GM12878 (cell line): Measurements from ENCODE around the gene SCT. TPM values are rescaled to one million over a fixed set of nuclear protein-coding genes. Genes with fewer than 3 reads are reported as not detected.
A peak's percentile ranks its signal among the peaks of the same experiment; 100 is the strongest.

ENCODE experiments used
- ATAC-seq: fragments of 200-7000 bp; cut with Tn5 transposase; 3 replicates; pipeline ENCODE4 v1.9.1; 2020; ENCODE audit warnings: mild to moderate bottlenecking, moderate library complexity
- BruUV-seq: library from RNA; stranded (reverse); fragments of 400-500 nt; replicated peaks from 2 replicates; lab custom pipeline; 2021; lab: Mats Ljungman, UMichigan
- CTCF ChIA-PET: fragments of 300-600 bp; sonication (Branson Sonifier 250); formaldehyde crosslinking; extraction: SDS; loops from one replicate; lab custom pipeline; 2021; ENCODE audit warnings: inconsistent platforms; lab: Yijun Ruan, JAX
- POLR2A ChIA-PET: fragments of 350-600 bp; formaldehyde crosslinking; extraction: SDS; loops from one replicate; lab custom pipeline; 2021; ENCODE audit warnings: inconsistent platforms; lab: Charles Lee
- RAD21 ChIA-PET: fragments of 300-600 bp; sonication (Branson Sonifier 250); formaldehyde crosslinking; loops from one replicate; lab custom pipeline; 2023; ENCODE audit warnings: antibody characterized with exemption; ENCODE audit not compliant: unreplicated experiment; lab: Charles Lee
- SMC1A ChIA-PET: fragments of 300-600 bp; sonication (Branson Sonifier 250); formaldehyde crosslinking; loops from one replicate; lab custom pipeline; 2023; ENCODE audit not compliant: unreplicated experiment, uncharacterized antibody; lab: Charles Lee
- DNase-seq: peaks from one replicate; pipeline ENCODE4 v3.0.0-alpha.2; 2011; ENCODE audit warnings: low read depth, low spot score
- FAIRE-seq: peaks from 3 replicates; lab custom pipeline; 2011; peaks lifted over from hg19 to GRCh38; lab: Jason Lieb, UNC
- H2AFZ ChIP-seq: 2 replicates; pipeline ENCODE4 v1.6.0; 2011; ENCODE audit warnings: low read depth, low read length, control low read depth; ENCODE audit not compliant: control insufficient read depth
- H3K27ac ChIP-seq: 2 replicates; pipeline ENCODE4 v1.5.1; 2011; ENCODE audit warnings: control low read depth; ENCODE audit not compliant: control insufficient read depth, insufficient read depth
- H3K27me3 ChIP-seq, 2 experiments: replicated peaks in 1 of 2; 2 replicates each; pipeline versions ENCODE4 v1.6.0 to v1.6.1; 2011; ENCODE audit warnings: low read length in 1 of 2; ENCODE audit not compliant: control insufficient read depth in 2 of 2, insufficient read depth in 2 of 2
- H3K36me3 ChIP-seq, 2 experiments: 2 replicates each; pipeline ENCODE4 v1.5.1; 2011; ENCODE audit warnings: low read length in 1 of 2; ENCODE audit not compliant: control insufficient read depth in 2 of 2, insufficient read depth in 2 of 2
- H3K4me1 ChIP-seq: 2 replicates; pipeline ENCODE4 v1.6.1; 2011; ENCODE audit warnings: mild to moderate bottlenecking, low read length, moderate library complexity, mixed read lengths; ENCODE audit not compliant: control insufficient read depth, insufficient read depth
- H3K4me2 ChIP-seq: 2 replicates; pipeline ENCODE4 v1.6.0; 2011; ENCODE audit warnings: control low read depth; ENCODE audit not compliant: control insufficient read depth, insufficient read depth
- H3K4me3 ChIP-seq: fragments of 200-600 bp; sonication (generic); 2 replicates; pipeline ENCODE4 v1.5.1; 2016
- H3K79me2 ChIP-seq: 2 replicates; pipeline ENCODE4 v1.6.0; 2011; ENCODE audit warnings: low read length; ENCODE audit not compliant: control insufficient read depth, insufficient read depth
- H3K9ac ChIP-seq: 2 replicates; pipeline ENCODE4 v1.8.0; 2011; ENCODE audit warnings: low read length, control low read depth, mixed read lengths; ENCODE audit not compliant: control insufficient read depth, insufficient read depth
- H3K9me3 ChIP-seq: replicated peaks from 3 replicates; pipeline ENCODE4 v1.5.1; 2011; ENCODE audit warnings: mild to moderate bottlenecking, low read length; ENCODE audit not compliant: control insufficient read depth, insufficient read depth
- H4K20me1 ChIP-seq: 2 replicates; pipeline ENCODE4 v1.6.0; 2011; ENCODE audit not compliant: control insufficient read depth, insufficient read depth
- BRCA1 ChIP-seq: IDR thresholded peaks from 2 replicates; pipeline ENCODE4 v1.6.1; 2011; ENCODE audit warnings: low read depth, low read length, improper control_type of control experiment
- CBX3 ChIP-seq: fragments of 200-600 bp; sonication (generic); IDR thresholded peaks from 2 replicates; pipeline ENCODE4 v1.6.1; 2016; ENCODE audit warnings: low read depth, borderline replicate concordance
- HDAC6 ChIP-seq: fragments of 200-600 bp; sonication (generic); IDR thresholded peaks from one replicate; pipeline ENCODE4 v1.8.0; 2017; ENCODE audit warnings: antibody characterized with exemption; ENCODE audit not compliant: unreplicated experiment
- MEF2A ChIP-seq: IDR thresholded peaks from 2 replicates; pipeline ENCODE4 v1.6.1; 2011; ENCODE audit warnings: low read depth, mild to moderate bottlenecking, low read length, moderate library complexity; ENCODE audit not compliant: insufficient read depth
- POLR2A ChIP-seq: IDR thresholded peaks from 2 replicates; pipeline ENCODE4 v1.6.1; 2011; ENCODE audit warnings: low read depth, mild to moderate bottlenecking, low read length
- SMAD5 ChIP-seq: IDR thresholded peaks from 2 replicates; pipeline ENCODE4 v1.6.1; 2016; ENCODE audit warnings: antibody characterized with exemption, low read depth
- SMARCA5 ChIP-seq: fragments of 450-650 bp; IDR thresholded peaks from 2 replicates; pipeline ENCODE4 v1.6.1; 2017; ENCODE audit warnings: mild to moderate bottlenecking
- WGBS: methylation state at CpG from one replicate; pipeline ENCODE4 v1.1.6; 2016; ENCODE audit warnings: low lambda C conversion rate; ENCODE audit not compliant: insufficient replicate concordance, insufficient coverage; ENCODE audit errors: missing lambda C conversion rate; 5-methylcytosine and 5-hydroxymethylcytosine counted together
- in situ Hi-C: fragments of 300-500 bp; cut with MboI; formaldehyde crosslinking; loops from 9 replicates; pipeline ENCODE4 v1.14.3; 2018; ENCODE audit warnings: mixed read lengths
- intact Hi-C: fragments of 100-400 bp; cut with micrococcal nuclease; formaldehyde crosslinking; loops from one replicate; pipeline ENCODE4 v1.14.2; 2022; ENCODE audit not compliant: unreplicated experiment
- polyA plus RNA-seq, 11 experiments: library from polyadenylated mRNA; depleted of rRNA in 4 of 11; unstranded in 6 of 11; stranded (reverse) in 5 of 11; fragments of >200 nt; fragmentation: Nextera tagmentation in 4 of 11; fragmentation: Illumina TruSeq in 1 of 11; extraction: Ambion mirVana in 4 of 11; extraction: Trizol in 1 of 11; gene quantifications; 1 replicate in 1 of 11; 2 replicates in 10 of 11; pipeline versions ENCODE4 v1.2.1 to v1.2.3, GENCODE V29; 2011 to 2016; ENCODE audit warnings: inconsistent platforms in 2 of 11, missing spikeins in 2 of 11, low read depth in 1 of 11
- total RNA-seq, 4 experiments: library from RNA; depleted of rRNA in 3 of 4; stranded (reverse); fragments of >200 nt in 3 of 4; fragmentation: Illumina TruSeq in 1 of 4; extraction: Trizol in 1 of 4; gene quantifications; 2 replicates each; pipeline versions ENCODE4 v1.2.1 to v1.2.3, GENCODE V29; 2013 to 2021

The SCT gene
- total and polyA plus RNA-seq, 10 of the 15 experiments (the other 5 are each of a cell fraction or from before 2014, with no cell fraction given): not detected

DNA sequence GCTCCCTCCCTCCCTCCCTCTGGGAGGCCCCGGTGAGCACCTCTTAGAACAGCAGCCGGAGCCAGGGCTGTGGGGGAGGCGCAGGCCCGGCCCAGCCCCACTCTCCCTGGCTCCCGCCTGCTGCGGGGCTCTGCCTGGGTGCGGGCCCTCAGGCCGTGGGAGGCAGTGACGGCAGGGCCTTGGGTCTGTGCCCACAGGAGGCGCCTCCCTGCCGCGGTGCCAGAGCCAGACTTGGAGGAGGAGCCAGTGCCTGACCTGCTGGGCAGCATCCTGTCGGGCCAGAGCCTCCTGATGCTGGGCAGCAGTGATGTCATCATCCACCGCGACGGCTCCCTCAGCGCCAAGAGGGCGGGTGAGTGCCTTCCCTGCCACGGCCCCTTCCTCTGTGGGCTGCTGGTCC is 20.7 kb downstream of the SCT start:
- no peak for FAIRE-seq
- in situ Hi-C loops (no loop called here), intact Hi-C loops (no loop called here)
- H3K27ac ChIP-seq: no peak overlapping the region
- no peak for ATAC-seq
- SMC1A ChIA-PET: no interaction called here
- POLR2A ChIA-PET: no interaction called here
- no TSS peak for BruUV-seq
- TF ChIP-seq POLR2A: peak; percentile 46
- TF ChIP-seq BRCA1: no peak
- no peaks in the 10 kb centered on the region for H3K9me3 ChIP-seq
- peaks cover 14 to 68% of the 10 kb centered on the region in 2 experiments; a peak in 3 of 4 replicates for H3K36me3 ChIP-seq
- H4K20me1 ChIP-seq: no peaks in the 10 kb centered on the region; the same call in 1 of the 2 replicates
- no peaks in the 10 kb centered on the region for H3K79me2 ChIP-seq
- no peak overlapping the region for H3K4me3 ChIP-seq
- H3K4me2 ChIP-seq: no peak overlapping the region
- RAD21 ChIA-PET: no interaction called here
- WGBS: 92% methylated on average over 18 of the region's 19 CpGs
- H3K27me3 ChIP-seq: no peaks in the 10 kb centered on the region
- H3K4me1 ChIP-seq: no peaks in the 10 kb centered on the region
- CTCF ChIA-PET: interaction anchor here (0.6 kb wide), 1 partner anchor 14 kb away, joined by 3 read pairs; no protein-coding TSS in a partner anchor
- H3K9ac ChIP-seq: no peak overlapping the region
- no peak for DNase-seq
- no peak overlapping the region for H2AFZ ChIP-seq

DNA sequence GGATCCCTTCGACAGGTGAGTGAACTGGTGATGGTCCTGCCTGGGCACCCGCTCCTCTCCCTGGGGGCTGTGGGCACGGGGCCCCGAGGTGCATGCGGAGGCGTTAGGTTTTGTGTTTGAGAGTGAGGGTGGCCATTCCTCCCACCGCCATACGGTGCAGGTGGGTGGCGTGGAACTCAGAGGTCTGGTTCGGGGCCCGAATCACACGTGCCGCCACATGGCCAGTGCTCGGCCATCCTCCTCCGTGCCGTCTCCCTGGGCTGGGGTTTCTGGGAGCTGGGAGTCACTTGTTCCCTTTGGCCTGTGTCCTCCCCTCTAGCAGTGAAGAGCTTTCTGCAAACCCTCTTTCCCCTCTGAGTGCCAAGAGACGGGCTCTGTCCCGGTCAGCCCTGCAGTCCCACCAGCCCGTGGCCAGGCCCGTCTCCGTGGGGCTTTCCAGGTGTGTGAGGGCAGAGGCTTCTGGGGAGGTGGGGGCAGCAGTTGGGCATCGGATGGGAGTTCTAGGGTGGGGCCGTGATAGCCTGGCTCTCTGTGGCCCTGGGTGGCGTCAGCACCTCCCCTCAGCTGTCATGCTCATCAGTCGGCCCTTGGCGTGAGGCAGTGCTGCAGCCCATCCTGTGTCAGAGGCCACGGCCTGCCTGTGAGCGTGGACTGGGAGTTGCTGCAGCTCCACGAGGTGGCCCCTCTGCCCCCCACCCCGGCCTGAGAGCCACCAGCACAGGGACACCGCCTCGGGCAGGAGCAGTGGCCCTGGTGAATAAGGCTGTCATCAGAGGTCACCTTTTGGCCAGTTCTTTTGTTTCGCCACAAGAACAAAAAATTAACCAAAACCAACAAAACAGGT is 21.5 kb downstream of the SCT start:
- ChIA-PET SMC1A (no interaction called here), RAD21 (no interaction called here), POLR2A (no interaction called here), CTCF (no interaction called here)
- FAIRE-seq (no peak), ATAC-seq (no peak), DNase-seq (no peak)
- Histone ChIP-seq H3K36me3 (peaks cover 14 to 63% of the 10 kb centered on the region in 2 experiments; a peak in 3 of 4 replicates), H3K79me2 (no peaks in the 10 kb centered on the region), H3K9me3 (no peaks in the 10 kb centered on the region), H3K9ac (no peak overlapping the region), H3K4me3 (no peak overlapping the region), H4K20me1 (no peaks in the 10 kb centered on the region; the same call in 1 of the 2 replicates), H3K4me1 (no peaks in the 10 kb centered on the region), H3K27me3 (no peaks in the 10 kb centered on the region), H3K4me2 (no peak overlapping the region), H3K27ac (no peak overlapping the region), H2AFZ (no peak overlapping the region)
- TF ChIP-seq SMAD5 (no peak), CBX3 (no peak), SMARCA5 (no peak), MEF2A (no peak), HDAC6 (no peak)
- no TSS peak for BruUV-seq
- in situ Hi-C loops: no loop called here
- intact Hi-C loops: no loop called here
- 92% methylated on average over 33 of the region's 33 CpGs for WGBS
